ENCODE data around the gene PTPRK. TPM values are rescaled to one million over a fixed set of nuclear protein-coding genes. Genes with fewer than 3 reads are reported as not detected.

PTPRK gene
- total RNA-seq, 1 experiment from 2014 or later: 94.4 TPM

DNA sequence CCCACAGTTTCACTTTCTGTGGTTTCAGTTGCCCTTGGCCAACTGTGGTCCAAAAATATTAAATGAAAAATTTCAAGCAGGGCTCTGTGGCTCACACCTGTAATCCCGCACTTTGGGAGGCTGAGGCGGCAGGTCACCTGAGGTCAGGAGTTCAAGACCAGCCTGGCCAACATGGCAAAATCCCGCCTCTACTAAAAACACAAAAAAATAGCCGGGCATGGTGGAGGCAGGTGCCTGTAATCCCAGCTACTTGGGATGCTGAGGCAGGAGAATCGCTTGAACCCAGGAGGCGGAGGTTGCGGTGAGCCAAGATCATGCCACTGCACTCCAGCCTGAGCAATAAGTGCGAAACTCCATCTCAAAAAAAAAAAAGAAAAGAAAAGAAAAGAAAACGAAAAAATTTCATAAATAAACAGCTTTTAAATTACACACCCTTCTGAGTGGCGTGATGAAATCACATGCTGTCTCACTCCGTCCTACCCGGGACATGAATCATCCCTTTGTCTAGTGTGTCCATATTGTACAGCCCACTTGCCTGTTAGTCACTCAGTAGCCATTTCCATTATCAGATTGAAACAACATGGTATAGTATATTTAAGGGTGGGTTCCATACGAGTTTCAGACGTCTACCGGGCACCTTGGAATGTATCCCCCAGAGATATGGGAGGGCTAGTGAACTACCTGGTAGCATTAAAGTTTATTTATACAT lies 11.7 kb downstream of the PTPRK start:
- peak overlapping the region; percentile 69 for H3K27ac Mint-ChIP-seq (ENCODE audit: unreplicated experiment)
- Histone ChIP-seq H3K4me1 (peaks cover 79% of the 10 kb centered on the region), H3K4me3 (ENCODE audit: low read depth, low read length) (no peak overlapping the region), H3K9me3 (no peaks in the 10 kb centered on the region), H3K27me3 (replicated peaks; ENCODE audit: control insufficient read depth, insufficient read depth, low read length) (no peaks in the 10 kb centered on the region), H3K36me3 (ENCODE audit: control insufficient read depth, insufficient read depth, low read length) (no peaks in the 10 kb centered on the region)
- DNase-seq: peak; percentile 28 to 41
- CTCF ChIA-PET: no interaction called here
- intact Hi-C loops (cut with micrococcal nuclease; ENCODE audit: unreplicated experiment): no loop called here
- H3K27me3 Mint-ChIP-seq (ENCODE audit: insufficient read depth, unreplicated experiment): no peaks in the 10 kb centered on the region
- no TSS peak for BruUV-seq (replicated peaks)
- peaks cover 8% of the 10 kb centered on the region for H3K36me3 Mint-ChIP-seq (ENCODE audit: insufficient read depth, unreplicated experiment)
- POLR2A ChIA-PET: no interaction called here
- H3K4me1 Mint-ChIP-seq (ENCODE audit: low read depth, unreplicated experiment): peaks cover 25% of the 10 kb centered on the region
- TF ChIP-seq, protein P1, sequence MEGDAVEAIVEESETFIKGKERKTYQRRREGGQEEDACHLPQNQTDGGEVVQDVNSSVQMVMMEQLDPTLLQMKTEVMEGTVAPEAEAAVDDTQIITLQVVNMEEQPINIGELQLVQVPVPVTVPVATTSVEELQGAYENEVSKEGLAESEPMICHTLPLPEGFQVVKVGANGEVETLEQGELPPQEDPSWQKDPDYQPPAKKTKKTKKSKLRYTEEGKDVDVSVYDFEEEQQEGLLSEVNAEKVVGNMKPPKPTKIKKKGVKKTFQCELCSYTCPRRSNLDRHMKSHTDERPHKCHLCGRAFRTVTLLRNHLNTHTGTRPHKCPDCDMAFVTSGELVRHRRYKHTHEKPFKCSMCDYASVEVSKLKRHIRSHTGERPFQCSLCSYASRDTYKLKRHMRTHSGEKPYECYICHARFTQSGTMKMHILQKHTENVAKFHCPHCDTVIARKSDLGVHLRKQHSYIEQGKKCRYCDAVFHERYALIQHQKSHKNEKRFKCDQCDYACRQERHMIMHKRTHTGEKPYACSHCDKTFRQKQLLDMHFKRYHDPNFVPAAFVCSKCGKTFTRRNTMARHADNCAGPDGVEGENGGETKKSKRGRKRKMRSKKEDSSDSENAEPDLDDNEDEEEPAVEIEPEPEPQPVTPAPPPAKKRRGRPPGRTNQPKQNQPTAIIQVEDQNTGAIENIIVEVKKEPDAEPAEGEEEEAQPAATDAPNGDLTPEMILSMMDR (IDR thresholded peaks at IDR 0.05; ENCODE audit: insufficient read depth in 1 of 2, low read depth in 1 of 2, low read length in 1 of 2, severe bottlenecking in 1 of 2, unreplicated experiment in 1 of 2): no peak
- H3K4me3 Mint-ChIP-seq (ENCODE audit: unreplicated experiment): peak overlapping the region; percentile 35
- H3K9me3 Mint-ChIP-seq (ENCODE audit: unreplicated experiment): no peaks in the 10 kb centered on the region

DNA sequence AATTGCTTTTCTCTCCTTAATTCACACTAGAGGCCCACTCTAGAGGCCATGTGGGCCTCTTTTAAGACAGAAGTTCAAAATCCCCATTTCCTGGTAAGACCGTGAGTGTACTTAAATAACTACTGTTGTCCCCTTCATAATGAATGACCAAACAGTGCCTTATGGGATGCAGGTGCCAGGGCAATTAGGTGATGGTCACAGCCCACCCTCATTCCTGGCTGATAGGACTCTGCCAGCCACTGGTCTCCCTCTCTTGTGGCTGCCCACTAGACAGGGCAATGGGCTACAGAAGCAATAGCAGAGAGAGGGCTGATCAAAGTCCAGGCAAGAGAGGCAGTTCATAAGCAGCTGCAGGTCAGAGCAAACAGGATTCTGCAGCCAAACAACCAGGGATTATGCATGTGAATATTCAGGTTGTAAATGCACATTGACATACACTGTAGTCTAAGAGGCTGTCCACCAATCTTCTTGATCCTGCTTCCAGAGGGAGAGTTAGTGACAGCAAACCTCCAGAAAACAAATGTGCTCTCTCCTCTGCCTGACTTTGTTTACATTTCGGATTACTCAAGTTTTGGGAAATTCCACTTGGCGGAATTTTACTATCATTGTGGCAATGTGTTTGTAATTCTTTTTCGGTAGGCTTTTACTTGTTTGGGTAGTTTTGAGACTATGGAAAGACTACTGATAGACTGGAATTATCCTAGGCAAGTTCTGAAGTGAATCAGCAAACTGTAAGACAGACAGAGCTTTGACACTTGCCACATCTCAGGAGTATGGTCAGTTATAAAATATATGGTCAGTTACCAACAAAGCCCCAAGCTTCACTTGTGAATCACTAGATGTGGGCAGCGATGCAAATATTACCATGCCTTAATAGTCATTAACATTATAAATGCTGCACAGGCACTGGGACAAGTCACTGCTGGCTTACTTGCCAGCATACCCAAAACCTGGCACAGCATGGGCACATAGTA lies 12.8 kb downstream of the PTPRK start:
- peaks cover 25% of the 10 kb centered on the region for H3K4me1 Mint-ChIP-seq (ENCODE audit: low read depth, unreplicated experiment)
- no peak overlapping the region for H3K4me3 ChIP-seq (ENCODE audit: low read depth, low read length)
- H3K9me3 ChIP-seq: no peaks in the 10 kb centered on the region
- TF ChIP-seq, protein P1 (IDR thresholded peaks at IDR 0.05; ENCODE audit: insufficient read depth in 1 of 2, low read depth in 1 of 2, low read length in 1 of 2, severe bottlenecking in 1 of 2, unreplicated experiment in 1 of 2): no peak
- CTCF ChIA-PET: interaction anchor here (0.8 to 0.9 kb wide), 2 partner anchors 12 to 652 kb away, joined by 3 read pairs; partner anchors contain the start of gene PTPRK
- no peaks in the 10 kb centered on the region for H3K27me3 Mint-ChIP-seq (ENCODE audit: insufficient read depth, unreplicated experiment)
- H3K4me1 ChIP-seq: peaks cover 83% of the 10 kb centered on the region
- POLR2A ChIA-PET: interaction anchor here (0.8 kb wide), 1 partner anchor 12 kb away, joined by 4 read pairs; no protein-coding TSS in a partner anchor
- H3K27me3 ChIP-seq (replicated peaks; ENCODE audit: control insufficient read depth, insufficient read depth, low read length): no peaks in the 10 kb centered on the region
- H3K9me3 Mint-ChIP-seq (ENCODE audit: unreplicated experiment): no peaks in the 10 kb centered on the region
- peak overlapping the region; percentile 69 for H3K27ac Mint-ChIP-seq (ENCODE audit: unreplicated experiment)
- BruUV-seq (replicated peaks): no TSS peak
- DNase-seq: peak; percentile 71 to 73
- H3K4me3 Mint-ChIP-seq (ENCODE audit: unreplicated experiment): peak overlapping the region; percentile 50
- H3K36me3 ChIP-seq (ENCODE audit: control insufficient read depth, insufficient read depth, low read length): no peaks in the 10 kb centered on the region
- peaks cover 8% of the 10 kb centered on the region for H3K36me3 Mint-ChIP-seq (ENCODE audit: insufficient read depth, unreplicated experiment)
- intact Hi-C loops (cut with micrococcal nuclease; ENCODE audit: unreplicated experiment): loop anchor here (1.0 kb wide), 2 partner anchors 8 to 12 kb away; no protein-coding TSS in a partner anchor

GRCh38 chr6:128505603-128506002 lies 14.8 kb downstream of the PTPRK start:
- Mint-ChIP-seq H3K4me3 (ENCODE audit: unreplicated experiment) (peak overlapping the region; percentile 59), H3K9me3 (ENCODE audit: unreplicated experiment) (no peaks in the 10 kb centered on the region), H3K36me3 (ENCODE audit: insufficient read depth, unreplicated experiment) (peaks cover 8% of the 10 kb centered on the region), H3K27ac (ENCODE audit: unreplicated experiment) (peak overlapping the region; percentile 69), H3K4me1 (ENCODE audit: low read depth, unreplicated experiment) (peaks cover 18% of the 10 kb centered on the region), H3K27me3 (ENCODE audit: insufficient read depth, unreplicated experiment) (no peaks in the 10 kb centered on the region)
- ChIA-PET POLR2A (interaction anchor here (1.6 kb wide), 1 partner anchor 14 kb away, joined by 12 read pairs; the partner anchor contains the start of gene PTPRK), CTCF (interaction anchor here (0.7 to 1.5 kb wide), 4 partner anchors 11 to 681 kb away, joined by 3 to 5 read pairs (median 4); partner anchors contain the start of gene PTPRK)
- H3K36me3 ChIP-seq (ENCODE audit: control insufficient read depth, insufficient read depth, low read length): no peaks in the 10 kb centered on the region
- peaks cover 83% of the 10 kb centered on the region for H3K4me1 ChIP-seq
- no TSS peak for BruUV-seq (replicated peaks)
- no peaks in the 10 kb centered on the region for H3K9me3 ChIP-seq
- H3K27me3 ChIP-seq (replicated peaks; ENCODE audit: control insufficient read depth, insufficient read depth, low read length): no peaks in the 10 kb centered on the region
- peak overlapping the region; percentile 16; the same call in 1 of the 2 replicates for H3K4me3 ChIP-seq (ENCODE audit: low read depth, low read length)
- TF ChIP-seq, protein P1 (IDR thresholded peaks at IDR 0.05; ENCODE audit: insufficient read depth in 1 of 2, low read depth in 1 of 2, low read length in 1 of 2, severe bottlenecking in 1 of 2, unreplicated experiment in 1 of 2): no peak
- intact Hi-C loops (cut with micrococcal nuclease; ENCODE audit: unreplicated experiment): loop anchor here (1.0 kb wide), 1 partner anchor 11 kb away; no protein-coding TSS in a partner anchor
- no peak for DNase-seq

All from Caco-2 (cell line).